ENCODE measurements around the gene RAB6B. TPM values are rescaled to one million over a fixed set of nuclear protein-coding genes. Genes with fewer than 3 reads are reported as not detected.

The RAB6B gene
- total and polyA plus RNA-seq, 2 donors (not counting 1 experiment from before 2014, with no cell fraction given) = 0.83 to 1.5 TPM

DNA sequence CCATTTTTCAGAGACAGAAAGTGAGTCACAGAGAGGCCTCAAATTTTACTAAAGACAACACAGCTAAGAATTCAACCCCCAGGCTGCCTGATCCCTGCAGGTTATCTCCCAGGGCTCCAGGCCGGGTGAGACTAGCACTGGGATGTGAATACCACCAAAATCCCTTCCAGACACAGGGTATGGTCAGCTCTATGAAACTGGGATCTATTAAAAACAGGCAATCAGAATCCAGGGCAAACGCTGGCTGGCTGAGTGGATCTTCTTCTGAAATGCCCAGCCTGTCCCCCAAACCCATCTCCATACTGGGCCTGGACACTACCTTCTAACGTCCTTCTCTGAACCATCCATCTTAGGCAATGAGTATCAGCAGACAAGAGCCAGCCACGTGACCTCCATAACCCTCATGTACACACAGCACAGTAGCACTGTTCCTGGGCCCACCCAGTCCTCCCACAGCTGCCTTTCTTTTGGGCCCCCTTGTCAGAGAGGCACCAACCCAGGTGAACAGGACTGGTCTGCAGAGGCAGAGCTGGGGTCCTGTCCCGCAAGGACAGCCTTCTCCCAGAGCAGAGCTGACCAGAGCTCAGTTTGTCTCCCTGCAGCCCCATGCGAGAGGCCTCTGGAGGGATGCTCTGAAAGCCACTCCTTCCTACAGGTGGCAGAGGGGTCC is 1.9 kb downstream of the RAB6B start:
- Histone ChIP-seq H3K9ac (ENCODE audit: insufficient read depth, low read length) (no peak overlapping the region), H3K4me3 (replicated peaks in 1 of 4; ENCODE audit: control extremely low read depth in 1 of 4, insufficient read depth in 1 of 4, low read depth in 3 of 4, low read length in 4 of 4) (no peak overlapping the region), H2AFZ (ENCODE audit: low read length) (no peak overlapping the region), H3K4me1 (ENCODE audit: control insufficient read depth, extremely low read depth, insufficient read depth, low read length) (no peaks in the 10 kb centered on the region), H3K36me3 (ENCODE audit: control insufficient read depth, insufficient read depth, low read length) (no peaks in the 10 kb centered on the region), H3K4me2 (ENCODE audit: extremely low read depth, insufficient read depth, low read length) (no peak overlapping the region), H4K20me1 (ENCODE audit: control insufficient read depth, extremely low read depth, insufficient read depth, low read length) (no peaks in the 10 kb centered on the region), H3K27ac (ENCODE audit: insufficient read depth, low read length) (no peak overlapping the region), H3K9me3 (ENCODE audit: control insufficient read depth, insufficient read depth, low read depth, low read length) (no peaks in the 10 kb centered on the region), H3K79me2 (ENCODE audit: control insufficient read depth, insufficient read depth, low read length) (no peaks in the 10 kb centered on the region), H3K27me3 (ENCODE audit: control insufficient read depth, insufficient read depth, low read length) (peaks cover 28% of the 10 kb centered on the region)
- no peak for DNase-seq (ENCODE audit: low read depth in 2 of 2)
- TF ChIP-seq, protein P1, sequence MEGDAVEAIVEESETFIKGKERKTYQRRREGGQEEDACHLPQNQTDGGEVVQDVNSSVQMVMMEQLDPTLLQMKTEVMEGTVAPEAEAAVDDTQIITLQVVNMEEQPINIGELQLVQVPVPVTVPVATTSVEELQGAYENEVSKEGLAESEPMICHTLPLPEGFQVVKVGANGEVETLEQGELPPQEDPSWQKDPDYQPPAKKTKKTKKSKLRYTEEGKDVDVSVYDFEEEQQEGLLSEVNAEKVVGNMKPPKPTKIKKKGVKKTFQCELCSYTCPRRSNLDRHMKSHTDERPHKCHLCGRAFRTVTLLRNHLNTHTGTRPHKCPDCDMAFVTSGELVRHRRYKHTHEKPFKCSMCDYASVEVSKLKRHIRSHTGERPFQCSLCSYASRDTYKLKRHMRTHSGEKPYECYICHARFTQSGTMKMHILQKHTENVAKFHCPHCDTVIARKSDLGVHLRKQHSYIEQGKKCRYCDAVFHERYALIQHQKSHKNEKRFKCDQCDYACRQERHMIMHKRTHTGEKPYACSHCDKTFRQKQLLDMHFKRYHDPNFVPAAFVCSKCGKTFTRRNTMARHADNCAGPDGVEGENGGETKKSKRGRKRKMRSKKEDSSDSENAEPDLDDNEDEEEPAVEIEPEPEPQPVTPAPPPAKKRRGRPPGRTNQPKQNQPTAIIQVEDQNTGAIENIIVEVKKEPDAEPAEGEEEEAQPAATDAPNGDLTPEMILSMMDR (conservative IDR thresholded peaks at IDR 0.05 in 1 of 2, IDR thresholded peaks at IDR 0.05 in 1 of 2; ENCODE audit: low read depth in 1 of 2, low read length in 2 of 2) = no peak
- no peak for TF ChIP-seq EZH2 (IDR thresholded peaks at IDR 0.05; ENCODE audit: low read length, missing control alignments)

DNA sequence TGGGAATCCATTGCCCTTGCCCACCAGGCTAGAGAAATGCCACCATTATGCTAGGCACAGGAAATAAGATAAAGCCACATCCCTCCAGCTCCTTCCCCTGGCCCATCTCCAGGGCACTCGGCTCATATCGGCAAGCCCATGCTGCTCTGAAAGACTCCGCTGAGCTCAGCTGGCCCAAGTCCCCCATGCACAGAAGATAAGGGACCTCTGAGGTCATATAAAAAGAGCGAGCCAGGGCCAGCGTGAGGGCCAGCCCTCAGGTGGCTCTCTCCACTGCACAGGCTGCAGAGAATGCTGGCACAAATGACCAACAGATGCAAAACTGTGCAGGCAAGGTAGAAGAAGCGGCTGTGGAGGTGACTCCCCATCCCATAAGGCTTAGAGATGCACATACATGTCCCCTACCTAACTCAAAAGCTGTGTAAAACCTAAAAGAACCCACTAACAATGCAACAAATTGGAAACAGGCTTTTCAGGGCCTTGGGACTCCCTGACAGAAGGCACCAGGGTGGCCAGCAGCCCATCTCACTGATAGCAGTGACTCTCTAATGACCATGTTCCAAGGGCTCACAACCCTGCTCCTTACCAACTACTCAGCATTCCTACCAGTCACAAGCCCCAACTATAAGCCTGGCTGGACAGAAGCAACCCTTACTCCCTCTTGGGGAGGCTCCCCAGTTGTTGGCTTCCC is 3.0 kb downstream of the RAB6B start:
- H3K4me3 ChIP-seq (replicated peaks in 1 of 4; ENCODE audit: control extremely low read depth in 1 of 4, insufficient read depth in 1 of 4, low read depth in 3 of 4, low read length in 4 of 4) = no peak overlapping the region

More for the DNA sequence above, 3.0 kb downstream of the RAB6B start:
- TF ChIP-seq EZH2 (IDR thresholded peaks at IDR 0.05; ENCODE audit: low read length, missing control alignments) = no peak
- TF ChIP-seq, protein P1 (conservative IDR thresholded peaks at IDR 0.05 in 1 of 2, IDR thresholded peaks at IDR 0.05 in 1 of 2; ENCODE audit: low read depth in 1 of 2, low read length in 2 of 2) = no peak
- no peaks in the 10 kb centered on the region for H3K9me3 ChIP-seq (ENCODE audit: control insufficient read depth, insufficient read depth, low read depth, low read length)
- H3K36me3 ChIP-seq (ENCODE audit: control insufficient read depth, insufficient read depth, low read length) = no peaks in the 10 kb centered on the region
- no peak for DNase-seq (ENCODE audit: low read depth in 2 of 2)
- H3K9ac ChIP-seq (ENCODE audit: insufficient read depth, low read length) = no peak overlapping the region
- H3K4me2 ChIP-seq (ENCODE audit: extremely low read depth, insufficient read depth, low read length) = no peak overlapping the region
- no peak overlapping the region for H2AFZ ChIP-seq (ENCODE audit: low read length)
- H3K79me2 ChIP-seq (ENCODE audit: control insufficient read depth, insufficient read depth, low read length) = no peaks in the 10 kb centered on the region
- no peaks in the 10 kb centered on the region for H4K20me1 ChIP-seq (ENCODE audit: control insufficient read depth, extremely low read depth, insufficient read depth, low read length)
- H3K27me3 ChIP-seq (ENCODE audit: control insufficient read depth, insufficient read depth, low read length) = peaks cover 28% of the 10 kb centered on the region
- no peak overlapping the region for H3K27ac ChIP-seq (ENCODE audit: insufficient read depth, low read length)
- no peaks in the 10 kb centered on the region for H3K4me1 ChIP-seq (ENCODE audit: control insufficient read depth, extremely low read depth, insufficient read depth, low read length)
